Ovary (tissue), 9 donors: ENCODE measurements around the gene ACKR2. TPM values are rescaled to one million over a fixed set of nuclear protein-coding genes. Genes with fewer than 3 reads are reported as not detected.

Source experiments
- DNase-seq, 5 donors: peaks; one replicate each; pipeline ENCODE4 v3.0.0-alpha.2; 2019 to 2020
- H3K27ac ChIP-seq, 2 donors: fragments of 200-600 bp; one replicate each; pipeline versions ENCODE4 v1.5.1 to v1.8.0; 2019 to 2022
- H3K27me3 ChIP-seq: fragments of 200-600 bp; one replicate; pipeline ENCODE4 v1.8.0; 2022
- H3K36me3 ChIP-seq: fragments of 200-600 bp; sonication (generic); one replicate; pipeline ENCODE4 v1.5.1; 2019
- H3K4me1 ChIP-seq: one replicate; pipeline ENCODE4 v1.8.1; 2013; ENCODE audit warnings: mild to moderate bottlenecking, moderate library complexity; ENCODE audit not compliant: insufficient read depth
- H3K4me3 ChIP-seq: fragments of 200-600 bp; sonication (generic); one replicate; pipeline ENCODE4 v1.5.1; 2017
- H3K9me3 ChIP-seq, 2 donors: fragments of 200-600 bp in 1 of 2; sonication (generic) in 1 of 2; one replicate each; pipeline versions ENCODE4 v1.5.1 to v1.8.1; 2013 to 2019; ENCODE audit warnings: mild to moderate bottlenecking in 1 of 2, moderate library complexity in 1 of 2
- EP300 ChIP-seq: sonication (generic); formaldehyde crosslinking; IDR thresholded peaks from one replicate; pipeline ENCODE4 v1.6.1; 2017; ENCODE audit warnings: antibody characterized with exemption
- POLR2A ChIP-seq: fragments of 450-650 bp; IDR thresholded peaks from one replicate; pipeline ENCODE4 v1.6.1; 2017; ENCODE audit warnings: antibody characterized with exemption, mild to moderate bottlenecking, moderate library complexity
- WGBS, 3 donors: extraction: QIAGEN DNeasy Blood & Tissue Kit in 1 of 3; methylation state at CpG; one replicate each; pipeline versions ENCODE4 v1.1.5 to v1.1.7; 2013 to 2017; 5-methylcytosine and 5-hydroxymethylcytosine counted together
- intact Hi-C, 4 donors: fragments of 100-400 bp; cut with DNase I; formaldehyde crosslinking; loops; one replicate each; pipeline versions ENCODE4 v1.11.0 to v1.15.1; 2022 to 2023
- polyA plus RNA-seq, 2 donors: library from polyadenylated mRNA; stranded (reverse); fragments of 200-250 nt in 1 of 2; fragments of 350-450 nt in 1 of 2; fragmentation: Illumina TruSeq in 1 of 2; extraction: RNeasy Lipid Tissue Mini Kit (QIAGEN cat#74804) in 1 of 2; gene quantifications; one replicate each; pipeline ENCODE4 v1.2.3, GENCODE V29; 2013 to 2014
- total RNA-seq, 7 donors: library from RNA; depleted of rRNA in 2 of 7; stranded (reverse); fragments of >200 nt in 2 of 7; fragmentation: NEBNext Ultra II Directional in 3 of 7; extraction: Animal tissue kit (Norgen Biotek cat#: 25700) in 3 of 7; gene quantifications; one replicate each; pipeline versions ENCODE4 v1.1.0 to v1.2.4, GENCODE V29; 2016 to 2023
- TF ChIP-seq, protein P1 (sequence below), 3 donors: fragments of 450-650 bp in 2 of 3; fragments of 200-600 bp in 1 of 3; IDR thresholded peaks; one replicate each; pipeline versions ENCODE4 v1.5.1 to v1.8.0; 2016 to 2022; ENCODE audit warnings: antibody characterized with exemption in 3 of 3, mild to moderate bottlenecking in 1 of 3
- donor health status: DM: no; HTN: no; CAD: no; lungs with moderate emphysema.
- donor health status: DM: no; HTN: no; CAD: no.
- donor health status: Bipolar disorder and iron deficiency.
- donor health status: DM: yes; HTN: yes; CAD: no.
- donor health status: DM: no; HTN: no; CAD: no.
- donor health status: DM: yes; HTN: yes; CAD: no.

Gene ACKR2
- total and polyA plus RNA-seq, 9 donors = 0.33 to 4.4 (median 1.0) TPM

- no peak for DNase-seq
- WGBS, 3 donors = 78 to 93% (median 88%) methylated on average over 1 of the region's 1 CpG
- intact Hi-C loops = no loop called here
- Histone ChIP-seq H3K27ac (no peak overlapping the region), H3K36me3 (no peaks in the 10 kb centered on the region), H3K27me3 (no peaks in the 10 kb centered on the region), H3K9me3 (no peaks in the 10 kb centered on the region), H3K4me3 (no peak overlapping the region), H3K4me1 (peaks cover 5% of the 10 kb centered on the region)
- TF ChIP-seq, protein P1, sequence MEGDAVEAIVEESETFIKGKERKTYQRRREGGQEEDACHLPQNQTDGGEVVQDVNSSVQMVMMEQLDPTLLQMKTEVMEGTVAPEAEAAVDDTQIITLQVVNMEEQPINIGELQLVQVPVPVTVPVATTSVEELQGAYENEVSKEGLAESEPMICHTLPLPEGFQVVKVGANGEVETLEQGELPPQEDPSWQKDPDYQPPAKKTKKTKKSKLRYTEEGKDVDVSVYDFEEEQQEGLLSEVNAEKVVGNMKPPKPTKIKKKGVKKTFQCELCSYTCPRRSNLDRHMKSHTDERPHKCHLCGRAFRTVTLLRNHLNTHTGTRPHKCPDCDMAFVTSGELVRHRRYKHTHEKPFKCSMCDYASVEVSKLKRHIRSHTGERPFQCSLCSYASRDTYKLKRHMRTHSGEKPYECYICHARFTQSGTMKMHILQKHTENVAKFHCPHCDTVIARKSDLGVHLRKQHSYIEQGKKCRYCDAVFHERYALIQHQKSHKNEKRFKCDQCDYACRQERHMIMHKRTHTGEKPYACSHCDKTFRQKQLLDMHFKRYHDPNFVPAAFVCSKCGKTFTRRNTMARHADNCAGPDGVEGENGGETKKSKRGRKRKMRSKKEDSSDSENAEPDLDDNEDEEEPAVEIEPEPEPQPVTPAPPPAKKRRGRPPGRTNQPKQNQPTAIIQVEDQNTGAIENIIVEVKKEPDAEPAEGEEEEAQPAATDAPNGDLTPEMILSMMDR (IDR thresholded peaks at IDR 0.05) = no peak
- TF ChIP-seq POLR2A (no peak), EP300 (no peak)
These were observed 94.8 kb downstream of the ACKR2 start for GRCh38 chr3:42904076-42904475.

GRCh38 chr3:42905740-42906069 is 96.5 kb downstream of the ACKR2 start:
- H3K4me3 ChIP-seq = peak overlapping the region; percentile 76
- peaks cover 0 to 10% of the 10 kb centered on the region in 2 donors for H3K9me3 ChIP-seq
- H3K27me3 ChIP-seq = no peaks in the 10 kb centered on the region
- H3K36me3 ChIP-seq = no peaks in the 10 kb centered on the region
- intact Hi-C loops = no loop called here
- 6 to 10% (median 6%) methylated on average over 12 of the region's 12 CpGs for WGBS, 3 donors
- peak overlapping the region; percentile 48 to 84 for H3K27ac ChIP-seq
- peaks cover 5% of the 10 kb centered on the region for H3K4me1 ChIP-seq
- no peak for DNase-seq
- TF ChIP-seq POLR2A (no peak), EP300 (no peak)
- TF ChIP-seq, protein P1 (IDR thresholded peaks at IDR 0.05) = no peak

DNA sequence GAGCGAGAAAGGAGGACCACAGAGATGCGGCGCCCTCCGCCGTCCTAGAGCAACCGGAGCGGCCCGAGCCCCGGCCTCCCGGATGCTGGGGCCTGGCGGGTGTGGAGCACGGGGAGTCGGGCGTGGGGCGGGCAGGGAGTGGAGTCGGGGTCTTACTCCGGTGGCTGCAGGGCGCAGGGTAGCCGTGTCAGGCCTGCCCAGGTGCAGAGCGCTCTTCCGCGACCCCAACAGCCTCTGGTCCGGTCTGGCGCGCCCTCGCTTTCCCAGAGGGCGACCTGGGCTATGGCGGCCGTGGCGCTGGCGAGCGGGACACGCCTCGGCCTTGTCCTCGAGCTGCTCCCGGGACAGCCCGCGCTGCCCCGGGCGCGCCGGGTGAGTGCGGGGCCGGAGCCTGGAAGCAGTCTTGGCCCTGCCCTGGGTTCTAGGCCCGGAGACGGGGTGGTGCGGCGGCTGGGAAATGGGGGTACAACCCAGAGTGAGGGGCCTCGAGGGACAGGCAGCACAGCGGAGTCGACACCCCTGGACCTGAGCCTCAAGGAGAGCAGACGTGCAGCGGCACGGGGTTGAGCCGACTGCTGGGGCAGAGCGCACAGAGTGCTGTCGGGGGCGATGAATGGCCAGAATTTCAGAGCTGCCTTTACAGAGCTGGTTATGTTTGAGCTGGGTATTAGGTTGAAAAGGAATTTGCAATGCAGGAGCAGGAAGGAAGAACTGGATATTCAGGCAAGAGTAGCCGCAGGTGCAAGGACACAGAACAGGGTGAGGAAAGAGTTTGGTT is 97.0 kb downstream of the ACKR2 start, which contains the start of gene ZNF662:
ZNF662 (plus strand) TSS at position 73 of the 778 bp plus-strand sequence. CDS start 1,973 bp downstream, outside the sequence.
- Histone ChIP-seq H3K36me3 (peaks cover under 1% of the 10 kb centered on the region), H3K9me3 (peaks cover 0 to 16% of the 10 kb centered on the region in 2 donors), H3K27ac (peak within 1 kb of the TSS; percentile 48 to 84), H3K27me3 (no peaks in the 10 kb centered on the region), H3K4me3 (peak within 1 kb of the TSS; percentile 76), H3K4me1 (peaks cover 5% of the 10 kb centered on the region)
- peak; percentile 66 to 83 (median 73) for DNase-seq
- WGBS, 3 donors = 1 to 2% (median 1%) methylated on average over 31 to 59 of the region's 59 CpGs
- TF ChIP-seq, protein P1 (IDR thresholded peaks at IDR 0.05) = no peak
- peak; percentile 51 for TF ChIP-seq POLR2A
- intact Hi-C loops = no loop called here

DNA sequence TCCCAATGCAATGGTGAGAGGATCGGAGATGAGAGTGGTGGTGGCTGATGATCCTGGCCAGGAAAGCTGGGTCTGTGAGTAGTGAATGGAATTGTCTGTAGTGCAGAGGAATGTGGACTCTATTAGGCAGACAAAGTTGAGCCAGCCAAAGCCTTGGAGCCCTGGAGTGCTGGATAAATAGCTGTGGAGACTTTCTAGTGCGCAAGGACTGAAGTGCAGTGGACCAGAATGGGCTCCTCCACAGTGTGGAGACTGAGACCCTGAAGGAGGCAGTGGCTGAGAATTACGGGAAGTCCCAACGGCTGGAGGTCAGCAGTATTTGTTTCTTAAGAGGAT is 97.6 kb downstream of the ACKR2 start:
- TF ChIP-seq EP300 (no peak), POLR2A (no peak)
- TF ChIP-seq, protein P1 (IDR thresholded peaks at IDR 0.05) = no peak
- no peaks in the 10 kb centered on the region for H3K27me3 ChIP-seq
- peaks cover 2% of the 10 kb centered on the region for H3K36me3 ChIP-seq
- intact Hi-C loops = no loop called here
- DNase-seq = no peak
- H3K4me1 ChIP-seq = peaks cover 5% of the 10 kb centered on the region
- WGBS, 3 donors = 75 to 77% (median 76%) methylated on average over 4 of the region's 4 CpGs
- peak overlapping the region; percentile 76 for H3K4me3 ChIP-seq
- peak overlapping the region in 1 of 2 donors; percentile 84 for H3K27ac ChIP-seq
- H3K9me3 ChIP-seq = peaks cover 0 to 16% of the 10 kb centered on the region in 2 donors
